Measurements from ENCODE around the gene ABHD1.

The ABHD1 gene

GRCh38 chr2:27096748-27097297 lies 26.8 kb upstream of the ABHD1 start:
- Histone ChIP-seq H3K4me1 (ENCODE audit: control insufficient read depth, insufficient read depth, low read length) (no peaks in the 10 kb centered on the region), H3K36me3 (ENCODE audit: control insufficient read depth in 2 of 2, insufficient read depth in 1 of 2, low read length in 2 of 2) (peaks cover 0 to 50% of the 10 kb centered on the region in 2 experiments; a peak in 1 of 3 replicates), H3K4me3 (ENCODE audit: low read depth, low read length) (no peak overlapping the region), H3K9me3 (ENCODE audit: control insufficient read depth, insufficient read depth, low read depth, low read length) (no peaks in the 10 kb centered on the region), H3K27ac (ENCODE audit: extremely low read depth, low read depth, low read length) (no peak overlapping the region)
- POLR2A ChIA-PET: interaction anchor here (1.2 to 1.8 kb wide), 4 partner anchors 9 to 46 kb away, joined by 3 to 7 read pairs (median 5); partner anchors contain the start of genes KHK and PREB
- CTCF ChIA-PET: interaction anchor here (0.6 to 7.0 kb wide), 15 partner anchors 9 to 252 kb away, joined by 3 to 44 read pairs (median 5); partner anchors contain the start of gene KHK
- TF ChIP-seq, protein P1, sequence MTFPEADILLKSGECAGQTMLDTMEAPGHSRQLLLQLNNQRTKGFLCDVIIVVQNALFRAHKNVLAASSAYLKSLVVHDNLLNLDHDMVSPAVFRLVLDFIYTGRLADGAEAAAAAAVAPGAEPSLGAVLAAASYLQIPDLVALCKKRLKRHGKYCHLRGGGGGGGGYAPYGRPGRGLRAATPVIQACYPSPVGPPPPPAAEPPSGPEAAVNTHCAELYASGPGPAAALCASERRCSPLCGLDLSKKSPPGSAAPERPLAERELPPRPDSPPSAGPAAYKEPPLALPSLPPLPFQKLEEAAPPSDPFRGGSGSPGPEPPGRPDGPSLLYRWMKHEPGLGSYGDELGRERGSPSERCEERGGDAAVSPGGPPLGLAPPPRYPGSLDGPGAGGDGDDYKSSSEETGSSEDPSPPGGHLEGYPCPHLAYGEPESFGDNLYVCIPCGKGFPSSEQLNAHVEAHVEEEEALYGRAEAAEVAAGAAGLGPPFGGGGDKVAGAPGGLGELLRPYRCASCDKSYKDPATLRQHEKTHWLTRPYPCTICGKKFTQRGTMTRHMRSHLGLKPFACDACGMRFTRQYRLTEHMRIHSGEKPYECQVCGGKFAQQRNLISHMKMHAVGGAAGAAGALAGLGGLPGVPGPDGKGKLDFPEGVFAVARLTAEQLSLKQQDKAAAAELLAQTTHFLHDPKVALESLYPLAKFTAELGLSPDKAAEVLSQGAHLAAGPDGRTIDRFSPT (tag by site-specific recombination; IDR thresholded peaks at IDR 0.05): no peak
- TF ChIP-seq, protein P2, sequence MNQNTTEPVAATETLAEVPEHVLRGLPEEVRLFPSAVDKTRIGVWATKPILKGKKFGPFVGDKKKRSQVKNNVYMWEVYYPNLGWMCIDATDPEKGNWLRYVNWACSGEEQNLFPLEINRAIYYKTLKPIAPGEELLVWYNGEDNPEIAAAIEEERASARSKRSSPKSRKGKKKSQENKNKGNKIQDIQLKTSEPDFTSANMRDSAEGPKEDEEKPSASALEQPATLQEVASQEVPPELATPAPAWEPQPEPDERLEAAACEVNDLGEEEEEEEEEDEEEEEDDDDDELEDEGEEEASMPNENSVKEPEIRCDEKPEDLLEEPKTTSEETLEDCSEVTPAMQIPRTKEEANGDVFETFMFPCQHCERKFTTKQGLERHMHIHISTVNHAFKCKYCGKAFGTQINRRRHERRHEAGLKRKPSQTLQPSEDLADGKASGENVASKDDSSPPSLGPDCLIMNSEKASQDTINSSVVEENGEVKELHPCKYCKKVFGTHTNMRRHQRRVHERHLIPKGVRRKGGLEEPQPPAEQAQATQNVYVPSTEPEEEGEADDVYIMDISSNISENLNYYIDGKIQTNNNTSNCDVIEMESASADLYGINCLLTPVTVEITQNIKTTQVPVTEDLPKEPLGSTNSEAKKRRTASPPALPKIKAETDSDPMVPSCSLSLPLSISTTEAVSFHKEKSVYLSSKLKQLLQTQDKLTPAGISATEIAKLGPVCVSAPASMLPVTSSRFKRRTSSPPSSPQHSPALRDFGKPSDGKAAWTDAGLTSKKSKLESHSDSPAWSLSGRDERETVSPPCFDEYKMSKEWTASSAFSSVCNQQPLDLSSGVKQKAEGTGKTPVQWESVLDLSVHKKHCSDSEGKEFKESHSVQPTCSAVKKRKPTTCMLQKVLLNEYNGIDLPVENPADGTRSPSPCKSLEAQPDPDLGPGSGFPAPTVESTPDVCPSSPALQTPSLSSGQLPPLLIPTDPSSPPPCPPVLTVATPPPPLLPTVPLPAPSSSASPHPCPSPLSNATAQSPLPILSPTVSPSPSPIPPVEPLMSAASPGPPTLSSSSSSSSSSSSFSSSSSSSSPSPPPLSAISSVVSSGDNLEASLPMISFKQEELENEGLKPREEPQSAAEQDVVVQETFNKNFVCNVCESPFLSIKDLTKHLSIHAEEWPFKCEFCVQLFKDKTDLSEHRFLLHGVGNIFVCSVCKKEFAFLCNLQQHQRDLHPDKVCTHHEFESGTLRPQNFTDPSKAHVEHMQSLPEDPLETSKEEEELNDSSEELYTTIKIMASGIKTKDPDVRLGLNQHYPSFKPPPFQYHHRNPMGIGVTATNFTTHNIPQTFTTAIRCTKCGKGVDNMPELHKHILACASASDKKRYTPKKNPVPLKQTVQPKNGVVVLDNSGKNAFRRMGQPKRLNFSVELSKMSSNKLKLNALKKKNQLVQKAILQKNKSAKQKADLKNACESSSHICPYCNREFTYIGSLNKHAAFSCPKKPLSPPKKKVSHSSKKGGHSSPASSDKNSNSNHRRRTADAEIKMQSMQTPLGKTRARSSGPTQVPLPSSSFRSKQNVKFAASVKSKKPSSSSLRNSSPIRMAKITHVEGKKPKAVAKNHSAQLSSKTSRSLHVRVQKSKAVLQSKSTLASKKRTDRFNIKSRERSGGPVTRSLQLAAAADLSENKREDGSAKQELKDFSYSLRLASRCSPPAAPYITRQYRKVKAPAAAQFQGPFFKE (tag by site-specific recombination; IDR thresholded peaks at IDR 0.05; ENCODE audit: borderline replicate concordance): no peak
- no peak for TF ChIP-seq ZNF324 (tag by site-specific recombination; IDR thresholded peaks at IDR 0.05)
- no peak for TF ChIP-seq ZNF791 (tag by site-specific recombination; IDR thresholded peaks at IDR 0.05)

DNA sequence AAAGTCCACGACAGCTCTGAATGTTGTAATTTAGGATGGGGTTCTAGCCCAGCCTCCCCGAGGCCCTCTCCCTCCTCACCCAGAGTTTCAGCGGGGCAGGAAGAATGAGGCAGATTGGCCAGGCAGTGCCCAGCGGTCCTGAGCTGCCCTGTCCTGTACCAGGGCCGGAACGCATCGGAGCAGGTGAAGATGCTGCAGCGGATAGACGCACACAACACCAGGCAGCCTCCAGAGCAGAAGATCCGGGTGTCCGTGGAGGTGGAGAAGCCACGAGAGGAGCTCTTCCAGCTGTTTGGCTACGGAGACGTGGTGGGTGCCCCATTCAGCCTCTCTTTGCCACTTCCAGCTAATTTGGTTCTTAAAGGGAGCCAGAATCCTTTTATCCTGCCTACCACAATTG lies 26.3 kb upstream of the ABHD1 start:
- H3K9me3 ChIP-seq (ENCODE audit: control insufficient read depth, insufficient read depth, low read depth, low read length): no peaks in the 10 kb centered on the region

More for the DNA sequence above, 26.3 kb upstream of the ABHD1 start:
- CTCF ChIA-PET: interaction anchor here (0.6 to 7.0 kb wide), 16 partner anchors 8 to 252 kb away, joined by 3 to 44 read pairs (median 4); partner anchors contain the start of gene KHK
- TF ChIP-seq ZNF138 (tag by site-specific recombination; IDR thresholded peaks at IDR 0.05; ENCODE audit: borderline replicate concordance) (no peak), ZNF311 (tag by site-specific recombination; IDR thresholded peaks at IDR 0.05; ENCODE audit: borderline replicate concordance) (no peak), SCRT1 (tag by site-specific recombination; IDR thresholded peaks at IDR 0.05; ENCODE audit: borderline replicate concordance) (no peak), ZNF558 (tag by site-specific recombination; IDR thresholded peaks at IDR 0.05) (no peak), AEBP2 (tag by site-specific recombination; IDR thresholded peaks at IDR 0.05; ENCODE audit: borderline replicate concordance) (no peak), ZBTB8A (tag by site-specific recombination; IDR thresholded peaks at IDR 0.05) (no peak), ZNF221 (tag by site-specific recombination; IDR thresholded peaks at IDR 0.05; ENCODE audit: borderline replicate concordance) (no peak)
- TF ChIP-seq, protein P3, sequence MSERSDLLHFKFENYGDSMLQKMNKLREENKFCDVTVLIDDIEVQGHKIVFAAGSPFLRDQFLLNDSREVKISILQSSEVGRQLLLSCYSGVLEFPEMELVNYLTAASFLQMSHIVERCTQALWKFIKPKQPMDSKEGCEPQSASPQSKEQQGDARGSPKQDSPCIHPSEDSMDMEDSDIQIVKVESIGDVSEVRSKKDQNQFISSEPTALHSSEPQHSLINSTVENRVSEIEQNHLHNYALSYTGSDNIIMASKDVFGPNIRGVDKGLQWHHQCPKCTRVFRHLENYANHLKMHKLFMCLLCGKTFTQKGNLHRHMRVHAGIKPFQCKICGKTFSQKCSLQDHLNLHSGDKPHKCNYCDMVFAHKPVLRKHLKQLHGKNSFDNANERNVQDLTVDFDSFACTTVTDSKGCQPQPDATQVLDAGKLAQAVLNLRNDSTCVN (tag by site-specific recombination; optimal IDR thresholded peaks at IDR 0.05): no peak
- Histone ChIP-seq H3K27ac (ENCODE audit: extremely low read depth, low read depth, low read length) (no peak overlapping the region), H3K4me3 (ENCODE audit: low read depth, low read length) (no peak overlapping the region), H3K36me3 (ENCODE audit: control insufficient read depth in 2 of 2, insufficient read depth in 1 of 2, low read length in 2 of 2) (peaks cover 0 to 48% of the 10 kb centered on the region in 2 experiments; a peak in 1 of 3 replicates), H3K4me1 (ENCODE audit: control insufficient read depth, insufficient read depth, low read length) (no peaks in the 10 kb centered on the region)
- POLR2A ChIA-PET: interaction anchor here (0.5 to 1.8 kb wide), 4 partner anchors 10 to 47 kb away, joined by 3 to 7 read pairs (median 4); partner anchors contain the start of genes KHK and PREB

Measured in HEK293 (cell line).